Suprapubic skin (tissue), 4 donors: ENCODE measurements around the gene EHD4.

ENCODE experiments used
- CTCF ChIP-seq, 2 donors: fragments of 200-600 bp in 1 of 2; fragments of 450-650 bp in 1 of 2; sonication (generic) in 1 of 2; IDR thresholded peaks; one replicate each; pipeline ENCODE4 v1.5.1; 2016 to 2019; ENCODE audit warnings: antibody characterized with exemption in 2 of 2, mild to moderate bottlenecking in 1 of 2, moderate library complexity in 1 of 2
- EP300 ChIP-seq: sonication (generic); formaldehyde crosslinking; IDR thresholded peaks from one replicate; pipeline ENCODE4 v1.6.1; 2017; ENCODE audit warnings: antibody characterized with exemption
- POLR2A ChIP-seq, 2 donors: fragments of 450-650 bp; IDR thresholded peaks; one replicate each; pipeline ENCODE4 v1.6.1; 2017; ENCODE audit warnings: antibody characterized with exemption in 2 of 2, mild to moderate bottlenecking in 2 of 2, moderate library complexity in 2 of 2
- POLR2AphosphoS5 ChIP-seq, 3 donors: sonication (generic); formaldehyde crosslinking; IDR thresholded peaks; one replicate each; pipeline ENCODE4 v1.6.1; 2017; ENCODE audit warnings: antibody characterized with exemption in 3 of 3

GRCh38 chr15:41942886-41943285, 29.5 kb downstream of the EHD4 start:
- TF ChIP-seq CTCF (IDR thresholded peaks at IDR 0.05) (no peak), EP300 (no peak), POLR2A (IDR thresholded peaks at IDR 0.05) (no peak), POLR2AphosphoS5 (IDR thresholded peaks at IDR 0.05) (no peak)
